Dermis microvascular lymphatic vessel endothelial cell (primary cell): Measurements from ENCODE around the gene ARMC7. TPM values are rescaled to one million over a fixed set of nuclear protein-coding genes. Genes with fewer than 3 reads are reported as not detected.
A peak's percentile ranks its signal among the peaks of the same experiment; 100 is the strongest.
"Not testable (repeated sequence)": the region's sequence is repeated elsewhere in the genome, so short reads cannot be mapped to it uniquely, and the experiment has no call there.

Experiments
- DNase-seq, 2 donors: peaks; one replicate each; pipeline versions ENCODE4 v3.0.0 to v3.0.0-alpha.2; 2010; ENCODE audit warnings: low read depth in 2 of 2
- total RNA-seq: library from RNA; depleted of rRNA; stranded (reverse); fragments of >200 nt; gene quantifications from 2 replicates; pipeline ENCODE4 v1.2.1, GENCODE V29; 2014

Gene ARMC7
- total RNA-seq, 1 donor from 2014 or later, result 3.9 TPM

DNA sequence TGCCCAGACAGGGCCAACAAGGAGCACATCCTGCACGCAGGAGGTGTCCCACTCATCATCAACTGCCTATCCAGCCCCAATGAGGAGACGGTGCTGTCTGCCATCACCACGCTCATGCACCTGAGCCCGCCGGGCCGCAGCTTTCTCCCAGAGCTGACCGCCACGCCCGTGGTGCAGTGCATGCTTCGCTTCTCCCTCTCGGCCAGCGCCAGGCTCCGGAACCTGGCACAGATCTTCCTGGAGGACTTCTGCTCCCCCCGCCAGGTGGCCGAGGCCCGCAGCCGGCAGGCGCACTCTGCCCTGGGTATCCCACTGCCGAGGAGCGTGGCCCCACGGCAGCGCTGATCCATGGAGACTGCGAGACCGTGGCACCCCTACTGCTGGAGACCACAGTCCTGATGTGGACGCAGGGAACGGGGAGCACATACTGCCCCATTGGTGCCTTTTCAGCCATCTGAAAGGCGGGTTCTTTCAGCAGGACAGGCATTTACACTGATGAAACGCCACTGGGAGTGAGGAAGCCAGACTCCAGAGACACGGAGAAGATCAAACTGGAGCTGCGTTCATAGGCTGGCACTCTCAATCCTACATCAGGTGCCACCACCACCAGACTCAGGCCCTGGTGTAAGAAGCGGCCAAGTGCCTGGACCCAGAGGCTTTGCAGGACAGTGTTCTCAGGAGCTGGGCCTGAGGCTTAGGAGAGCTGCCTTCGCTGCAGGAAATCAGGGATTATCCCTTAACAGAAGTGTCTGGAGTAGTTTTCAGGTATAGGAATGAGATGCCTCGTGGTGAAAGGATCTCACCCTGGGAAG is 19.1 kb downstream of the ARMC7 start:
- no peak for DNase-seq

DNA sequence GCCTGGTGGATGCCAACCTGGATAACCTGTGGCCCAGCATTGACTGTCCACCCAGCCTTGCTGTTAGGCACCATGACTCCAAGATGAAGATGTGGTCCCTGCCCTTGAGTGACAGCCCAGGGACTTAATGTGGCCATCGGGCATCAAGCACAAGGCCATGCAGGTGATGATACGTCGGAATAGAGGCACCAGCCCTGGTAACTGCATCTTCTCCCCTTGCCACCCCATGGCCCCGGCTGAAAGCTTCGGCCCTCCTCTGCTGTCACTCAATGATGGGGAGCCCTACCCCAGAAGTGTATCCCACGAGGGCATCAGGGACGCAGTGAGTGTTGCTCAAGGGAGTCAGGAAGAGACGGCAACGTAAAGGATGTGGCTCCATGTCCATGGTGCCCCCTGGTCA is 19.8 kb downstream of the ARMC7 start:
- DNase-seq, result no peak

DNA sequence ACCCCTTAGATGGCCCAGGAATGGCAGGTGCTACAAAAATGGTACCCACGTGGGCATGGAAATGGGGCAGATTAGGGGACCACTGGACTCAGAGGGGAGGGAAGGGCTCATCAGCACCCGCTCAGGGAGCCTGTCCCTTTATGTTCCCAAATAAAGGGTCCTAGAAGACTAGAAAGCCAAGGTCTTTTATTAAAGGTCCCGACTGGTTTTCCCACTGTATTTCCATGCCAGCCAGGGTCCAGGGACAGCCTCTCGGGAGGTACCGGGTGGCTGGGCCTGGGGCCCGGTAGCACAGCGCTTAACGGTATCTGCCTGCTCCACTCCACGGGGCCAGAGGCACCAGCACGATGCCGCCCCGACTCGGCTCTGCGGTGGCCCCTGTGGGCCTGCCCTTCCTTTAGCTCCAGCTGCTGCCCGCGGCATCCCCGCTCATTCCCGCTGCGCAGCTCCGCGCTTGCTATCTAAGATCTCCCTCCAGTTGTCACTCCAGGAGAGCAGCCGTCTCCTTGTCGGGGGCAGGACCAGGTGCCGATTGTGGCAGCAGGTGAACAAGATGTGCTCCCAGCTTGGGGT is 20.4 kb downstream of the ARMC7 start:
- DNase-seq, result no peak

DNA sequence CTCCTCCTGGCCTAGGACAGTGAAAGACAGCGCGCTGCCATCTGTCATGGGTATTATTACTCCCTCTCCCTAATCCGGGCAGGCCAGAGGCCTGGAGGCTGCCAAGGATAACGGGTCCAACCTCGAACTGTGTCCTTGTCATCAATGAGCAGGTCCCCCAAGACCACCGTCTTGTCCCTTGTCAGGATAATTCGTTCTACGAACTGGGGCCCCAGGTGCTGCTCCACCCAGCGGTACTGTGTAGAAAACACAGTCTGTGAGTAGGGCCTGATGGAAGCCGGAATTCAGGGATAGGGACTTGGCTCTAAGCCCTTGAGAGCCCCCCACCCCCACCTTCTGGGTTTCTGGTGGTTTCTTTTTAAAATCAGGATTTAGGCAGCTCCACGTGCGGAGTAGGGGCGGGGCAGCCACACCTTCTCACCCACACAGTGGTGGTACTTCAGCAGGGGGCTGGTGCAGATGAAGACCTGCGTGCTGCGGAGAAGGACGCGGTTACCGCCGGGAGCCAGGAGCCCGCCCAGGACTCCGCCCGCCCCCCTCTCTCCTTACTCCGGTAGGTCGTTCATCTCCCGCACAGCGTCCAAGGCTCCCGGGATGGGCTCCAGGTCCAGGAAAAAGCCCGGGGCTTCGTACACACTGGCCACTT is 21.0 kb downstream of the ARMC7 start:
- DNase-seq, result peak; percentile 43 to 78

DNA sequence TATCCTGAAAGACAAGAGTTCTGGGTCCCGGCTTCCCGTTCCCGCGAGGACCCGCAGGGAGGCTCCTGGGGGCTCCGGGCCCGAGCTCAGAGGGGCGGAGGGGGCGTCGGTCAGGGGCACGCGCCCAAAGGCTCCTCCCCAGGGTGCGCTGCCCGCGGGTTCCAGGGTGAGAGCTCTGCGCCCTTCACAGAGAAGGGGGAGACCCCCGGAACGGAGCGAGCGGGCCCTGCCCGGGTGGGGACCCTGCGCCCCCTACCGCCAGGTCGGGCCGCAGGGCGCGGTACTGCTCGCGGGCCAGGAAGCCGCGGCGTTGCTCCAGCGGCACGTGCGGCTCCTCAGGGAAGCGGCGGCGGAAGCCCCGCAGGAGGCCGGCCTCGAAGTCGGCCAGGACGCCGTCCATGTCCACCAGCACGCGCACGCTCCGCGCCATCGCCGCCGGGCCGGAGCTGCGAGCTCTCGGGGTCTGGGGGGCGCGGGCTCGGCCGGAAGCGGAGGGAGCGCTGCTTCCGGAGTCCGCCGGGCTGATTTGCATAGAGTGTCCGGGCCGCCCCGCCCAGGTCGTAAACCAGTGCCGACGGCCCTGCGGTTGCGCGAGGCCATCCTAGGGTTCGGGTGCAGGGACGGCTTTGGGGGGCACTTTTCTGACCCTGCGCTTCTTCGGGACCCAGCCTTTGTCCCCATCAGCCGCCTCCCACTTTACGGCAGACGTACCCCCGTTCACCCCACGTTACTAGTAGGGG is 21.7 kb downstream of the ARMC7 start, which contains the start of gene NT5C:
Gene NT5C (minus strand): TSS at position 465 of the 740 bp plus-strand sequence. CDS start 35 bp downstream, at position 430.
- peak; percentile 41 to 72 for DNase-seq

DNA sequence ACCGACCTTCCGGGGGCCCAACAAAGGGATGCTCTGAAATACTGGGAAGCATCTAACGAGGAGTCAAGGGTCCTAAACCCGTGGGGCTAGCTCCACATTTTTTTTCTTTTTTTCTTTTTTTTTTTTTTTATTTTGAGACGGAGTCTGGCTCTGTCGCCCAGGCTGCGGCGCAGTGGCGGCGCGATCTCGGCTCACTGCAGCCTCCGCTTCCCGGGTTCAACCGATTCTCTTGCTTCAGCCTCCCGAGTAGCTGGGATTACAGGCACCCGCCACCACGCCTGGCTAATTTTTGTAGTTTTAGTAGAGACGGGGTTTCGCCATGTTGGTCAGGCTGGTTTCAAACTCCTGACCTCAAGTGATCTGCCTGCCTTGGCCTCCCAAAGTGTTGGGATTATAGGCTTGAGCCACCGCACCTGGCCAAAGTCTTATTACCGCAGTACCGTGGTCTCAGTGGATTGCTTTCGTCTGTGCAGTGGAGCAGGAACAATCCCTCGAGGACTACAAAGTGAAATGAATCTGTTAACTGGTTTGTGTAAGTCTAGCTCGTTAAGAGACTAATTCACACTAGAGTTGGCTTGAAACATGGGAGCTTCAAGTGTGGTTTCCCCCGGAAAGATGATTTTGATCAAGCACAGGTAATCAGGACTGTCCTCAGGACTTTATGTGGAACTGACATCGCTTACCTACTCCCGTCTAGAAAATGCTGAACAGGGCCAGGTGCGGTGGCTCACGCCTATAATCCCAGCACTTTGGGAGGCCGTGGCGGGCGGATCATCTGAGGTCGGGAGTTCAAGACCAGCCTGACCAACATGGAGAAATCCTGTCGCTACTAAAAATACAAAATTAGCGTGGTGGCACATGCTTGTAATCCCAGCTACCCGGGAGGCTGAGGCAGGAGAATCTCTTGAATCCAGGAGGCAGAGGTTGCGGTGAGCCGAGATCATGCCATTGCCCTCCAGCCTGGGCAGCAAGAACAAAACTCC is 22.5 kb downstream of the ARMC7 start:
- not testable (repeated sequence) for DNase-seq

DNA sequence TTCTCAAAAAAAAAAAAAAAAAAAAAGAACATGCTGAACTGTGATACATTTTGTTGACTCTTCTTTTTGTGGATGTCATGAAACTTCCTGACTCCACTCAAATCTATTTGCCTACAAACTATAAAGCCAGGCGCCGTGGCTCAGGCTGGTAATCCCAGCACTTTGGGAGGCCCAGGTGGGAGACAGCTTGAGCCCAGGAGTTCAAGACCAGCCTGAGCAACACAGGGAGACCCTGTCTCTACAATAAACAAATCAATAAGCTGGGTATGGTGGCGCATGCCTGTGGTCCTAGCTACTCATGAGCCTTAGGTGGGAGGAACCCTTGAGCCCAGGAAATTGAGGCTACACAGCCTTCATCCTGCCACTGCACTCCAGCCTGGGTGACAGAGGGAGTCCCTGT is 23.2 kb downstream of the ARMC7 start:
- DNase-seq, result no peak

DNA sequence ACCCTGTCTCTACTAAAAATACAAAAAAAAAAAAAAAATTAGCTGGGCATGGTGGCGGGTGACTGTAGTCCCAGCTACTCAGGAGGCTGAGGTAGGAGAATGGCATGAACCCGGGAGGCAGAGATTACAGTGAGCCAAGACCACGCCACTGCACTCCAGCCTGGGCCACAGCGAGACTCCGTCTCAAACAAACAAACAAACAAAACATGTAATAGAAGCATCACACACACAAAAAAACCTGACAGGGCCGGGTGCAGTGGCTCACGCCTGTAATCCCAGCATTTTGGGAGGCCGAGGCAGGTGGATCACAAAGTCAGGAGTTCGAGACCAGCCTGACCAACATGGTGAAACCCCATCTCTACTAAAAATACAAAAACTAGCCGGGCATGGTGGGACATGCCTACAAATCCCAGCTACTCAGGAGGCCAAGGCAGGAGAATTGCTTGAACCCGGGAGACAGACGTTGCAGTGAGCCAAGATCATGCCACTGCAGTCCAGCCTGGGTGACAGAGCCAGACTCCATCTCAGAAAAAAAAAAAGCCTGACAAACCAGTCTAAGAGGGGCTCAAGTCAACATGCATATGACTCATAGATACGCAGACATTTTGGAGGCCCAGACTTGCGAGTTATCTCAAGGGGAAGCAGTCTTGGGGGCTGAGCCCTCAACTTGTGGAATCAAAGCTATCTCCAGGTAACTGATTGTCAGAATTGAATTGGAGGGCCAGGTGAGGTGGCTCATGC is 24.0 kb downstream of the ARMC7 start:
- DNase-seq, result not testable (repeated sequence)

DNA sequence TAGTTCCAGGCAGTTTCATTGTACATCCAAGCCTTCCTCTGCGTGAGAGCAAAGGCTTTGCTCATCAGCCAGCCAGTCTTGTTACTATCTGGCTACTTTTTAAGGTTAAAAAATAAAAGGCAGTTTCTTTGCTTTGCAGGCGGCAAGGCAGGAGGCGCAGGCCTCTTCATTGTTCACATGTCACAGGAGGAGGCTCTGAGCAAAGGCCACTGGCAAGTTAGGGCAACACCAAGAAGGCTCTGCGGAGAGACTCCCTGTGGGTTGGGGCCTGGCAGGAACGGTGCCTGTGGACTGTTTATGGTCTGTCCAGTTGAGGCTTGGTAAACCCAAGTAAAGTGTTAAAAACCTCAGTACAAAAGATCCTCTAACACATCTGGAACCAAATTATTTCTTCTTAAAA is 25.7 kb downstream of the ARMC7 start:
- no peak for DNase-seq

DNA sequence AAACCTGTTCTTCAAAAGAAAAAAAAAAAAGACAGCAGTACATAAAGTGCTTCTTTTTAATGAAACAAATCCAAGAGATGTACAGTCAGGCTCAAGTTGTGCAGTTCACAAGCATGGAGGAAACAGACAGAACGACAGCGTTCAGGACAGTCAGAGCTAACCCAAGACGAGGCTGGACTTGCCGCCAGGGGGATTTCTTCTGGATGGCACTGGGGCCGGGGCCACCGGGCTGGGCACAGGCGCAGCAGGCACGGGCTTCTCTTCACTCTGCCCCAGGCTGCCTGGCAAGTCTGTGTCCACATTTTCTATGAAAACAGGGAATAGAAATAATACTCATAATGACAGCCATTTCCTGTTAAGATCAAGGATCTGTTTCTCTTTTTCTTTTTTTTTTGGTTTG is 26.2 kb downstream of the ARMC7 start:
- peak in 1 of 2 donors; percentile 28 for DNase-seq

DNA sequence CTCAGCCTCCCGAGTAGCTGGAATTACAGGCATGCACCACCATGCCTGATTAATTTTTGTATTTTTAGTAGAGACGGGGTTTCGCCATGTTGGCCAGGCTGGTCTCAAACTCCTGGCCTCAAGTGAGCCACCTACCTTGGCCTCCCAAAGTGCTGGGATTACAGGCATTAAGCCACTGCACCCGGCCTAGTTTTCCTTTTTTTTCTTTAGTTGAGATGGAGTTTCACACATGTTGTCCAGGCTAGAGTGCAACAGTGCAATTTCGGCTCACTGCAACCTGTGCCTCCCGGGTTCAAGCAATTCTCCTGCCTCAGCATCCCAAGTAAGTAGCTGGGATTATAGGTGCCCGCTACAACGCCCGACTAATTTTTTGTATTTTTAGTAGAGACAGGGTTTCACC is 28.0 kb downstream of the ARMC7 start:
- DNase-seq, result not testable (repeated sequence)

DNA sequence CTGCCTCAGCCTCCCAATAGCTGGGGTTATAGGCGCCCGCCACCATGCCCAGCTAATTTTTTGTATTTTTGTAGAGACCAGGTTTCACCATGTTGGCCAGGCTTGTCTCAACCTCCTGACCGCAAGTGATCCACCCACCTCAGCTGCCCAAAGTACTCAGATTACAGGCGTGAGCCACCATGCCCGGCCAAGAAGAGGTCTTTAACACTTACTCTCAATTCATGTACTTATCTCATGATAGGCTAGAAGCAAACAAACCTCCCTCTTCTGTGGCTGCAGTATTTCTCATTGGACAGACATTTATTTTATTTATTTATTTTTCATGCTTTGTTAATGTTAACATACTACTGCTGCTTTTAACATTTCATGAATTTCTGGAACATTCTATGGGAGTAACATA is 28.8 kb downstream of the ARMC7 start:
- DNase-seq, result no peak

DNA sequence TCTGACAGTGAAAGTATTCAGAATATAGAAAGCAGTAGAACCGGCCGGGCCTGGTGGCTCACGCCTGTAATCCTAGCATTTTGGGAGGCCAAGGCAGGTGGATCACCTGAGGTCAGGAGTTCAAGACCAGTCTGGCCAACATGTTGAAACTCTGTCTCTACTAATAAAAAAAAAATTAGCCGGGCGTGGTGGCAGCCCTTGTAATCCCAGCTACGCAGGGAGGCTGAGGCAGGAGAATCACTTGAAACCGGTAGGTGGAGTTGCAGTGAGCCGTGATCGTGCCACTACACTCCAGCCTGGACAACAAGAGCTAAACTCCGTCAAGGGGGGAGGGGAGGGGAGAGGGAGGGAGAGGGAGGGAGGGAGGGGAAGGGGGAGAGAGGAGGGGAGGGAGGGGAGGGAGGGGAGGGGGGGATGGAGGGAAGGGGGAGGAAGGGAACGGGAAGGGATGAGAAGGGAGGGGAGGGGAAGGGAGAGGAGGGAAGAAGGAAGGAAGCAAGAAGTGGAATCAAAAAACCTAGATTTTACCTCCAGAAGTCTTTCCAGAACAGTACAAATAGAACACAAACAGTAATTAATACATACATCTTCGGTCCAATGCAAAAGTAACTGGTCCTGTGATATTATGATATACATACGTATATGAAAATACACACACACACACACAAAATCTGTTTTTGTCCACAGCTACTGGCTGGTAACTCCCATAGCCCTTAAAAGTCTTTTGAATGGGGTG is 32.6 kb downstream of the ARMC7 start:
- no peak for DNase-seq

DNA sequence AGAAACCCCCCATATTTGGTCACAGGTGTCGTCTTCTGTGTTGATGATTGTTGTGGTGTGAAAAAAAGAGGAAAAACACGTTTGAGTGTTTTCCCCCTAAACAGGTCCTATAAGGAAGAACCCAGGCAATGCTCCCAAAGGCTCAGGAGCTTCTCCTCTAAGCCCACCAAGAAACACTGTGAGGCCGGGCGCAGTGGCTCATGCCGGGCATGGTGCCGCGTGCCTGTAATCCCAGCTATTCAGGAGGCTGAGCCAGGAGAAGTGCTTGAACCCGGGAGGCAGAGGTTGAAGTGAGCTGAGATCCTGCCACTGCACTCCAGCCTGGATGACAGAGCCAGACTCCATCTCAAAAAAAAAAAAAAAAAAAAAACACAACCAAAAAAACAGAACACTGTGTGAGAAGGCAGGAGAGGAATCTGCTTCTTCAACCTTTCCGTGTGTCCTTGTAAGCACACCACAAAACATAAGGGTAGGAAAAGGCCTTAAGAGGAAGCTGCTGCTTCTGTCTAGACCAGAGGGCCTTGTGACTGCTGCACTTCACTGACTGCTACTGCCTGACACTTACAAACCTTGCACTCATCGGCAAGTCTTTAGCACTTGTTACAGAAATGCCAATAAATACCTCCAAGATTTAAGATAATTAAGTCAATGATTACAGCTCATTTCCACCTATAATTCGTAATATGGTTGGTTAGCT is 35.2 kb downstream of the ARMC7 start:
- no peak for DNase-seq

DNA sequence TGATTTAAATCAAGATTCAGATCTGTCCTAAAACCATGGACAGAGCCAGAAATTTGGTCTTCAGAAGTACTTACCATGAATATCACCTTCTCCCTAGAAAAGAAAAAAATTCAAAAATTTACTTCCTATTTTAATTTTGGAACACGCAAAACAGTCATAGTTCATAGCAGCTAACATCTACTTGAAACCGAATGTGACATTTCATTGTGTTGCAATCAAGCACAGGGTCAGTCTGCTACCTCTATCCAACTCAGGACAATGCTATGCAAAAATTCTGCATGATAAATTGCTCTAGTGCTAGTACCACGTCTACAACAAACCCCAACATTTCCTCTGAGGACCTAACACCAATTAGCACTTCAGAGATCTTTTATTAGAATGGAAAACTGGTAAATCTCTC is 36.8 kb downstream of the ARMC7 start:
- no peak for DNase-seq

DNA sequence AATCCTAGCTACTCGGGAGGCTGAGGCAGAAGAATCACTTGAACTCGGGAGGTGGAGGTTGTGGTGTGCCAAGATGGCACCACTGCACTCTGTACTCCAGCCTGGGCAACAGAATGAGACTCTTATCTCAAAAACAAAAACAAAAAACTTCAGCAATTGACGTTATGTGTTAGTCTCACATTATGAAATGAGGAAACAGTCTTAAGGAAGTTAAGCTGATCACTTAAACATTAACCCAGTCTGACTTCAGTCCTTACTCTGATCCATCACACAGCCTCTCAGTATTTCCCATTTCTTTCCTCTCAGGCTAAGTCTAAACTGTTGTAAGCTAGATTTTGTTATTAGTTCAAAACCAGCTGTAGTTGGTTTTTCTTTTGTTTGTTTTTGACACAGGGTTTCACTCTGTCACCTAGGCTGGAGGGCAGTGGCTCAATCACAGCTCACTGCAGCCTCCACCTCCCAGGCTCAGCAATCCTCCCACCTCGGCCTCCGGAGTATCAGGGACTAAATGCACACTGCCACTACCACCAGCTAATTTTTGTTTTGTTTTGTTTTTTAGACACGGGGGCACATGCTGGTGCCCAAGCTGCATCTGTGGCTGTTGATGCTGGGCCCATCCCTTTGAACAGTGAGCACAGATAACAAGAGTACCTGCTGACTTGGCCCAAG is 38.2 kb downstream of the ARMC7 start:
- DNase-seq, result no peak

DNA sequence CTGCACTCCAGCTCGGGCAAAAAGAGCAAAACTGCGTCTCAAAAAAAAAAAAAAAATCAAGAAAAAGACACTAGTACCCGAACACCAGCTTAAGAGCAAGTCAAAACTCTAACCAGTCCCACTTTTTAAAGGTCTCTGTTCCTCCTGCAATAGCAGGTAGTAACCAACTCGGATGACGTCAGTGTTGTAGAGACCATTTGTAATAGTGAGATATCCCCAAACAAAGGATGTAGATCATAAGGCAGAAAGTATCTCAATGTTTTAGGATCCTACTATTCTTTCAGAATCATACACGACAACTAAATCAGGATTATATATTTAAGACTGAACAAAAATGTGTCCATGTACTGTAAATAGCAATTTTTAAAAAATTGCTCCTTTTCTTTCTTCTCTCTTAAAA is 42.2 kb downstream of the ARMC7 start:
- DNase-seq, result peak in 1 of 2 donors; percentile 8

DNA sequence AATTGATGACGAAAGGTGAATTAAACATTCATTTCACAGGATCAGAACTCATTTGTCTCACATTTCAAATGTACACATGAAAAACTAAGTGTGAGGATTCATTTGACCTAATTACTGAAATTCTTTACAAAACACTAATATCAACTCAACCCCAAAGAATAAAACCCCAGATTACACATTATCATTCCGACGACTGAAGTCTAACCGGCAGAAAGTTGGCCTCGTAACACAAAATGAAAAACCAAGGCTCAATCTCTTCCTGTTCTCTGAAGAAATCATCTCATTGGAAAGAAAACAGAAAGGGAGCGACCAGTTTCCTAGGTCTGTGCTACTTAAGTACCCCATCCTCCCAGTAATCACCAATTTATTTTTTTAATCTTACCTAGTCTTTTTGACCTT is 42.8 kb downstream of the ARMC7 start:
- peak in 1 of 2 donors; percentile 7 for DNase-seq
